HG03558 (cell line): ENCODE measurements around the gene KIF6.
A peak's percentile ranks its signal among the peaks of the same experiment; 100 is the strongest.

ENCODE experiments used
- ATAC-seq: cut with Tn5 transposase; IDR thresholded peaks from one replicate; pipeline ENCODE4 v1.9.1; 2021; ENCODE audit warnings: moderate number of reproducible peaks; ENCODE audit not compliant: unreplicated experiment; ENCODE audit errors: extremely low read depth

Gene KIF6

DNA sequence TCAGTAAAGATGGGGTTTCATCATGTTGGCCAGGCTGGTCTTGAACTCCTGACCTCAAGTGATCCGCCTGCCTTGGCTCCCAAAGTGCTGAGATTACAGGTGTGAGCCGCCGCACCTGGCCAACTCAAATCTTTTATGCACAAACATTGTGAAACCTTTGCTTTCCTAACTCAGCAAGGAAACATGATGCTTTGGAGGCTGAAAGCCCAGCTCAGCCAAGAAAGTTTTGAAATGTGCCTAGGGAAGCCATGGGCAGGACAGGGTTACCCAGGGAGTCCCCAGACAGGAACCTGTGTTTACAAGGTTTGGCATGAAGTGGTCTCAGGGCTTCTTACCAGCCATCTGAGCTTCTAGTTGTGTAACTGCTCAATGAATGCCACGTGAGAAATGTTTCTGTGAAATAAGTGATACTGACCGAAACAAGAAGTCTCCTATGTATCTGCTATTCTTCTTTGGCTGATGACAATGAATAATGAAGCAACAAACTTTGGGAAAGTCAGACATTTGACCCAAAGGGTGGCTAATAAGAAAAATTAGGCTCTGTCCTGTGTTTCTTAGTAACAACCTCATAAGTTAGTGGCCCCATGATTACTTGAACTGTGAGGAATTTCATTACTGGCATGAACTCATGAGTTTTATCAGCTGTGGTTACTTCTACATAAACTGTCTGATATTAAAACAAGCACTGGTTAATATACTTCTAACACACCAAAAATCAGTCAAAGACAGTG lies 163.5 kb downstream of the KIF6 start:
- no peak for ATAC-seq

DNA sequence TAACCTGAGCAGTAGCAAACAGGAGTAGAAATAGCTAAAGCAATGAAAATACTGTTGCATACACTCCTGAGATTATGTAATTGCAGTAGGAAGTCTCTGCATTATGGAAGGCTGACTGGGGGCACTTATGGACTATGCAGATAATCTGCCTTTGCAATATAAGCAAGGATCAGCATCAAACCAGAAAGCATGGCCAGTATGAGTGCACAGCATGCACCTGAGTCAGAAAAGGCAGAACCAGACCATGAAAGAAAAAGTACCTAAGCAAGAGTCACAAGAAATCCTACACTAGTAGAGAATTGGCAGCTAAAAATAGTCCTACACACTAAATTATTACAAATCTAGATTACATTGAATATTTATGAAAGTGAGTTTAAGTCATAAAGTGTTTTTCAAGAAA lies 164.3 kb downstream of the KIF6 start:
- ATAC-seq: no peak

DNA sequence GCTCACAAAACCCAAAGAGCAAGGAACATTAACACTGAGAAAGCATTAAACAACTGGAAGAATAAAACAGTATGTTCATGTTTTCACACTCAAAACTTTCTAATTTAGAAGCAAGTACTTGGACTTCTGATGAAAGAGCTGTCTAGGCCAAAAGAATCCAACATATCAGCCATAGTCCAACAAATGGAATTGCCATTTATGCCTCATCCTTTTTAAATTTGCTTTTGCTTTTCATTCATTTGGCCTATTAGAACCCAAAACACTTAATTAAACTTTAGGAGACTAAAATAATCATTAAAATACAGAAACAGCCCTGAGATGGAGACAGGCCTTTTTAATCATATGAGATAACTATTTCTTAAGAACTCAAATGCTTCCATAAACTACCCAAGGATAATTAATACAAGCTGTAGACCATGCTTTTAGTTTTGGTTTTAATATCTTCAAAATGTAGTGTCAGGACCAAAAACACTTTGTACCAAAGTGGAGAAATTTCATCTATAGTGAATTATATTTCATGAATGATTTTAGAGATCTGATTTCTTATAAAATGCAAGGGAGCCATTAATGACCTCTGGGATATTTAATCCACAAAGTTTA lies 166.5 kb downstream of the KIF6 start:
- ATAC-seq: no peak

DNA sequence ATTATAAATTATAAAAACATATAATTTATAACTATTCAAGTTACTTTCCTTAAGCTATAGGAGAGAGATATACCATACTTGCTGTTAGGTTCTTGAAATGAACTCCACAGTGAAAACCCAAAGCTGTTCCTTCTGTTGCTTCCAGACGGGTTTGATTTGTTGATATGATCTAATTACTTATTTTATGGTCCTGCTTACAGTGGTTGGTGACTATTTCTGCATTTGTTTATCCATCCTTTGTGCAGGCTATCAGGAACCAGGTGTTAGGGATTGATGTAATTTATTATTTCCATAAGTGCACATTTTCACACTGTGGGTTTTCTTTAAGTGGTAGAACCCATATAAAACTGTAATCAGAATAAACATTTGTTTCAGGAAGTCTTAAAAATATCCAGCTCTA lies 167.1 kb downstream of the KIF6 start:
- ATAC-seq: no peak

DNA sequence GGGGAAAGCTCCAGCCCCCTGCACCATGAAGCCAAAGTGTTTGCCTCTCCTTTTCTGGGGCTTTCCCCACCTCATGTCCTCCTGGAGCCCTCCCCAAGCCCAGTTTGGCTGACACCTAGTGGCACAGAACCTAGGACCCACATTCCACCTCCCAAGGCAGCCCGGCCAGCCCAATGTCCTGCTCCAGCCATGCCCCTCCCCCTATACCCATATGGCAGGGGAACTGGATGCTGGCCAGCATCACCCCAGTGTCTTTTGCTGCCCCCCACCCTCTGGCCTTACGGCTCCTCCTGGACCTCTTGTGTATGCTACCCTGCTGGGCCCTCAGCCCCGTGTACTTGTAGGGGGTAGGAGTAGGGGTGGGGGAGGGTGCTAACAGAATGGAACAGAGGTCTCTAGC lies 170.1 kb downstream of the KIF6 start:
- no peak for ATAC-seq

DNA sequence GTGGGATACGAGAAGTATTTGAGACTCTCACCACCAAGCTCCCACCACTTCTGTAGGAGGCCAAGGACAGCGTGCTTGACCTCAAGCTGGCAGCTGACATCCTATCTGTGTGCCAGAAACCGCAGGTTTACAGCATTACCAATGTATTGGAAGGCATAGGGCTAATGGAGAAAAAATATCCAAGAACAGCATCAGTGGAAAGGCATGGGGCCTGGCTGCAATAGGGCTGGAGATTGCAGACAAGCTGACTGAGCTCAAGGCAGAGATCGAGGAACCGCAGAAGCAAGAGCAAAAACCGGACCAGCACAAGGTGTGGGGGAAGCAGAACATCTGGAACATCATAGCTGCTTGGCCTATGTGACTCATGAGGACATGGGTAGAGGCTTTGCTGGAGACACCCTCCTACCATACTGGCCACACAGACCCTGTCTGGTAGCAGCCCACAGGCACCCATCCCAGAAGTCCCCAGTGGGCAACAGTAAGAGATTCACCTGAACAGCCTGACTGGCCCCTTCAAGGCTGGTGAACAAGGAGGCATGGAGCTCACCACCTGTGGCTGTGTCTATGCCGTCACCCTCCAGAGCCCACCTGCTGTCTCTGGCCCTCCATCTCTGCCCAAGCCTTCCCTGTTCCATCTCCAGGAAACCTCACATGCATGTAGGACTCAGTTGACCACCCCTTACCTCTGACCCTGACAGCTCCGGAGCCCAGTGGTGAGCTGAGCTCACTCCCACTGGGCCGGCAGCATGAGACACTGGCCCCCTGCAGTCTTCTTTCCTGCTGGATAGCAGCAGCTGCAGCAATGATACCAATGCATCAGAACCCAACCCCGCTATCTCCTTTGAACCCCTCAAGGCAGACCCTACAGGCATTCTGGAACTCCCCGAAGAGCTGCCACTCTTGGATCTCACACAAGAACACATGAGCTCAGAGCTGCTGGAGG lies 171.1 kb downstream of the KIF6 start:
- no peak for ATAC-seq

DNA sequence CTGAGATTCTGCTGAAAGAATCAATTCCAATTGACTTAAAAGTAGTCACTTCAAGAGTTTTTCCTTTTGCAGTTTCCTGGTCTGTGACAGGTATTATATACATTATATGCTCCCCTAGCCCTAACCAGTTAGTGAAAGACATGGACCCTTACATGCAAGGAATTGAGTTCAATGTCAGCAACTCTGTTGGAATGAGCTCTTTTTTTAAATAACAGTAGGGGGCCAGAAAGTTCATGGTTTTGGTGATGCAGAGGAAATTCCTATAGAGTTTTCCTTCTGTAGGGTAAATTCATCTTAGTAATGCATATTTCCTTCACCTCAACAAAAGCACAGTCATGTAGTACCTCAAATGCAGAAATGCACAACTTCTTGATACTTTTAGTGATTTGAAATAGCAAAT lies 172.2 kb downstream of the KIF6 start:
- ATAC-seq: no peak

DNA sequence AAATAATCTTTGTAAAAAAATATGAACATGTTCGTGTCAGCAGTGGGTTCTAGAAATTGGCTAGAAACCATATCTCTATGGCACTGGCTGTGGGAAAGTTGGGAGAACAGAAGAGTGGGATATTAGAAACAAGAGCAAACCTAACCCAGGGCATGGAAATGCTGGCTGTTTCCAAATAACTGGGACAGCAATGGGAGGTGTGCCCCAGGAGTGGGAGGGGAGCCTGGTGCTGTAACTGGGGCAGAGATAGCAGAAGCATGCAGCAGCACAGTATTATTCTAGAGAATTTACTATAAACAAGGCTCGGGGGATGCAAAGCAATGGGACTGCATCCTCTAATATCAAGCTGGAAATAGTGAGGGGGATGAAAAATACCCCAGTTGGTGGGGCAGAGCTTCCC lies 175.0 kb downstream of the KIF6 start:
- ATAC-seq: no peak

DNA sequence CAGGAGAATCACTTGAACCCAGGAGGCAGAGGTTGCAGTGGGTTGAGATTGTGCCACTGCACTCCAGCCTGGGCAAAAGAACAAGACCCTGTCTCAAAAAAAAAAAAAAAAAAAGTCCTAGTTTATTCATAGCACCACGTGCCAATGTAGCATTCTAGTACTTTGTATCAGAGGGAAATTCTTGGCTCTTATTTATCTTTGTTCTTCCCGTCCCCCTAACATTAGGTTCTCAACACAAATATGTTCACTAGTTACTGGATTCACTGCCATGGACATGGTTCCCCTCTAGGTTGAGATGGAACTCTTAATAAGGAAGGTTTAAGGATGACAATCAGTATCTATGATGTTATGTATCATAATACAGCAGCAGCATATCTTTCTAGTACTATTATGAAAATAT lies 178.5 kb downstream of the KIF6 start:
- no peak for ATAC-seq

DNA sequence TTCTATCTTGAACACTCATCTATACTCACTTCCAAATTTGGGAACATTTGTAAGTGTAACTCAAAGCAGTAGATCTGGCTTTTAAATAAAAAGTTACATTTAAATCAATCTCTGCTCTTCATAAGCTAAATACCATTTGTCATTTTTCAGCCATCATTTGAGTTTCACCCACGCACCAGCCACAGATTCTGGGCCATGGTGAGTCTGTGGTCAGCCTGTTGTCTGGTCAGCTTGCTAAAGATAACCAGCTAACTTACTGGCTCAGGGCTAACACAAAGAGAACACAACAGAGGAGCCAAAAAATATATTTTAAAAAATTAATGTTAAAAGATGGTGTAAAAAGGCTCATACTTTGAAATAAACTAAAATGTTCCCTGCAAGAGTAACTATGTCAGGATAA lies 181.3 kb downstream of the KIF6 start:
- no peak for ATAC-seq

DNA sequence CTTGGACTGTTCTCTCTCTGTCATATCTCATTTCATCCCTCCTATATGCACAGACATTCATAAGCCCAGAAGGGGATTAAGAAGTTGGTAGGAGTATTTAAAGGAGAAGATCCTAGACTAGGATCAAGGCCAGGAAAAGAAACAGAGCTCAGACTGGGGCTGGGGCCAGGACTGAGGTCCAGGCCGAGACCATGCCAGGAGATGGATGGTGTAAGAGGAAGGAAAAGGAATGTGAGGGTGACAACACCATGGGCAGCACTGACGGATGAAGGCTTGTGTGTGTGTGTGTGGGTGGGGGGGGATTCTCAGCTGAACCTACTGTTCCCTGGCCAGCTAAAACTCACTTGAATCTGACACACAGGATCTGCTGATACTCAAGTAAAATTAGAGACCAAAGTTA lies 182.1 kb downstream of the KIF6 start:
- no peak for ATAC-seq

DNA sequence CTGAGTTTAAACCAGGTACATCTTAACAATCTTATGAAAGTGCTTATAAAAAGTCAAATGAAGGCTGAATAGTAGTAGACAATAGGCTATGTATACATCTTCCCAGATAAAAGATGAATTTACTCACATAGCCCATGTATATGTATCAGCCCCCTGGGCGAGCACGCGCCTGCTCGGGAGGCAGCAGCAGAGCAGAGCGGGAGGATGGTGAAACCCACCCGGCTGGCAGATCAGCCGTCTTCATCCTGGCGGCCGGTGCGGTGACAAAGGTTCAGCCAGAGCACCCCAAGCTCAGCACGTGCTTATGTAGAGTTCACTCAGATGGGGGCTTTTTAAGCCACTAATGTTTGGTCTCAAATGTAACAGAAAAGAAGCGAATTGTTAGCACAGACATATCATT lies 184.8 kb downstream of the KIF6 start:
- no peak for ATAC-seq

DNA sequence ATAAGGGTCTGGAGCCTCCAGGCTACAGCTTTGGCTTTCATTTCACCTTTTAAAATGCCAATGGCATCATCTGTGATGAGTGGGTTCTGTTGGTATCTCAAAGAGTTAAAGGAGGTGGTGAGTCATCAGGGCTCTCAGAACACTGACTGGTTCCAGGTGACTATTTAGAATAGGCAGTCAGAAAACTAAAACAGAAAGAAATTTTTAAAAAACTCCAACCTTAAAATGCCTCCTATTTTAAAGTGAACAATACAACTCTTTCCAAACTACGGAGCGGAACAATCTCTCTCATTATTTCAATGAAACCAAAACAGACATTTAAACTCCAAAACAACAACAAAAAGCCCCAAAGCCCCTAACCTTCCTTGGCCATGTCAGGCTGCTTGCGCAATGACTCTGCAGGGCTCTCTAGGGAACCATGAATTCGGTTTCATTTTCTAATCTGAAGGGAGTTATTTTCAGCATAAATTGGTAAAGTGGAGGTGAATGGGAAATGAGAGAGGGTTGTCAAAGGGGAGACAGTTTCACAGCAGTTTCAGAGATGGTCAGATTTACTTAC lies 194.9 kb downstream of the KIF6 start:
- peak; percentile 97 for ATAC-seq

DNA sequence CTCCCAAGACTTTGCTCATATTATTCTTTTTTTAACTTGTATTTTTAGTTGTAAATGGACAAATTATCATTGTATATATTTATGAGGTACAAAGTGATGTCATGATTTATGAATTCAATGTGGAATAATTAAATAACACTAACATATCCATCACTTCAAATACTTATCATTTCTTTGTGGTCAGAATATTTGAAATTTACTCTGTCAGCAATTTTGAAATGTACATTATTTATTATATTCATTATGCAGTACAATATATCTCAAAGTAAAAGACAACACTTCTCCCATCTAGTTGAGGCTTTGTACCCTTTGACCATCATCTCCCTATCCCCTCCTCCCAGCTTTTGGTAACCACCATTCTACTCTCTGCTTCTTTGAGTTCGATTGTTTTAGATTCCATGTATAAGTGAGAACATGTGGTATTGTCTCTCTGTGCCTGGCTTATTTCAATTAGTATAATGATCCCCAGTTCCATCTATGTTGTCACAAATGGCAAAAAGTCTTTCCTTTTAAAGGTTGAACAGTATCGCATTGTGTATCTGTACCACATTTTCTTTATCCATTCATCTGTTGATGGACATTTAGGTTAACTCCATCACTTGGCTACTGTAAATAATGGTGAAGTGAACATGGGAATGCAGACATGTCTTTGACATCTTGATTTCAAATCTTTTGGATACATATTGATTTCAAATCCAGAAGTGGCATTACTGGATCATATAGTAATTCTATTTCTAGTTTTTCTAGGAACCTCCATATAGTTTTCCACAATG lies 197.2 kb downstream of the KIF6 start:
- ATAC-seq: no peak

DNA sequence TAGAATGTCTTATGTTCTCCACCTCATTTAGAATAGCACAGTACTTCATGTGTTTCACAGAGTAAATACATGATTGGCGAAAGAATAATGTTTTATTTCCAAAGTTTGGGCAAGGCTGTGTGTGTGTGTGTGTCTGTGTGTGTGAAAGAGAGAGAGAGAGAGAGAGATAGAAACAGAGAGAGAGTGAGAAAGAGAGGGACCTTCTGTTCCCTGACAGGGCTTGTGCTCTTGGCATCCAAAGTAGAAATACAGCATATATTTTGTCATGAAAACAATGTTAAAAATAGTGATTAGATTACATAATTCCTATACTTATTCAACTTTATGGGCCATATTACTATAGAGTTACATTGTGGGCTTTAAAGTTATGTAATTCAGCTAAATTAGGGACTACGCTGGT lies 201.2 kb downstream of the KIF6 start:
- no peak for ATAC-seq

DNA sequence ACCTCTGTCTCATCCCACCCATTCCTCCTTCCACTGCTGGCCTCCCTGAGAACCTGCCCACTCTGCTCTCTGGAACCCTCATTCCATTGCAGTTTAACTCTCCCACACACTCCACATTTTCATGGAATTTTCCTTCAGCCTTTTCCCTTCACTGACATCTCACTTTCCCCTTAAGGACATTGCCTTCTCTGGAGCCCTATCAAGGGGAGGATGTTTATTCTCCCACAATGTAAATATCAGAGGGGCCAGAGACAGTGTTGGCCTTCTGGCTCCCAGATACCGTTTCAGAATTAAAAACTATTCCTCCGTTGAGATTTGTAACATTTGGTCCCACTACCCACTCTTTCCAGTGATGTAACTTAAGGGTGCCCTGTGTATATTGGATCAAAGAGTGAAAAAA lies 203.2 kb downstream of the KIF6 start:
- no peak for ATAC-seq

DNA sequence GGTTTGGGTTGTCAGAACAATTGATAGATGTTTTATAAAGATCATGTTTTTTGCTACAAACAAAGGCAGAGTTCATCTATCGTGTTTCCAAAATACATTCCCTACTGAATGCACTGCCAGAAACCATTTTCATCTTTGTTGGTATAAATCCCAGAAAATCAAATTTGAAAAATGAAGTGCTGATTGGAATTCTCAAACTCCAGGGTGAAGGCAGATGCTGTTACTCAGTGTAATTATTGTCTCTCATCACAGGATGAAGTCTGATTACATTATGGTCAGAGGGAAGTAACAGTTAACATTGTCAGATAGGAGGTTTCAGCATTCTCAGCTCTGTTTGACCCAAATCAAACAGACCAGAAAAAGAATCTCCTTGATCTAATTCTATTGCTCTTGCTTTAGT lies 204.3 kb downstream of the KIF6 start:
- ATAC-seq: no peak

DNA sequence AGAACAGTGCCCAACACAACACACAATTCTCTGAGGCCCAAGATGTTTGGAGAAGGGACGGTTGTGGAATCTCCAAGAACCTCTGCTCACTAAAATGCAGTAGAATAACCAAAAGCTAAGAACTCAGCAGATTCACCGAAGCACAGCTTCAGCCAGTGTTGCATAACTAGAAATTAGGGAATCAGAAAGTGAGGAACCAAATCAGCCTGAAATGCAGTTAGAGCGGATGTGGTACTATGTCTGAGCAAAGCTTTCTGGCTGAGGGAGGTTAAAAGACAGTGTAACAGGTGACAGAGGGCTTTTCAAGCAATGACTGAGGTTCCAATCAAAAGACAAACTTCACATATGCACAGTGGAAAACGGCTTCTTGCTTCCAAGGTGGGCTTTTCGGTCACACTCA lies 204.8 kb downstream of the KIF6 start:
- ATAC-seq: no peak

DNA sequence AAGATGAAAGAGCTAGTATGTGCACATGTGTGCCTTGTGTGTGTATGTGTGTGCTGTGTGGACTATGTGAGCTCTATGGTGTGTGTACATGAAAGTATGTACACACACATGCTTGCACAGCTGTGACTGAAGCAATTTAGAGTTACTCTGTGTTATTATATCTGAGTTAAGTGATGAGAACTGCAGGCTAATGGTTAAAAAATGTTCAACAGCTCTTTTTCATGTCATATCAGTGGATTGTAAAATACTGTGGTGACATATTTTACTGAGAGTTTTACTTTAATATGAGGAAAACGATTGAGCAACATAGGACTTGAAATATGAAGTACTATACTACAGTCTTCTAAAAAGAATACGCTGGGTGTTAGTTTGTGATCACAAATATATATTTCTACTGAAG lies 207.0 kb downstream of the KIF6 start:
- no peak for ATAC-seq

DNA sequence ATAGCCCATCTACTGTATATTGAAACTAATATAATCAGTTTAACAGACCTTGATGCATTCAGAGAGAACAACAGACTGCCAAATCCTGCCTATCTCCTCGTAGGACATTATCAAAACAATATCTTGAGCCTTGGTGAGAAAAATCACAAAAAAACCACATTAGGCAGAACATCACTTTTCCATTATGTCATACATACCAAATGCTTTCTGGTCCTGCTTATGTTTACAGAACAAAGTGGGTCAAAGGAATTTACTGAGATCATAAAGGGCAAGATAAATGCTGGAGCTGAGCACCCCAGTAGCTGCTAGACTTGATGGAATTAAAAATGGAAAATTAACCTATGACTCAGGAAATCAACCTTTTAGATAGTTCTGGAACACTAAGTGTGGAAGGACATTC lies 207.5 kb downstream of the KIF6 start:
- no peak for ATAC-seq
